ENCODE data around the gene SLC9A9. TPM values are rescaled to one million over a fixed set of nuclear protein-coding genes. Genes with fewer than 3 reads are reported as not detected.

The SLC9A9 gene
- total and polyA plus RNA-seq, 4 donors = 3.3 to 15.0 (median 6.1) TPM

DNA sequence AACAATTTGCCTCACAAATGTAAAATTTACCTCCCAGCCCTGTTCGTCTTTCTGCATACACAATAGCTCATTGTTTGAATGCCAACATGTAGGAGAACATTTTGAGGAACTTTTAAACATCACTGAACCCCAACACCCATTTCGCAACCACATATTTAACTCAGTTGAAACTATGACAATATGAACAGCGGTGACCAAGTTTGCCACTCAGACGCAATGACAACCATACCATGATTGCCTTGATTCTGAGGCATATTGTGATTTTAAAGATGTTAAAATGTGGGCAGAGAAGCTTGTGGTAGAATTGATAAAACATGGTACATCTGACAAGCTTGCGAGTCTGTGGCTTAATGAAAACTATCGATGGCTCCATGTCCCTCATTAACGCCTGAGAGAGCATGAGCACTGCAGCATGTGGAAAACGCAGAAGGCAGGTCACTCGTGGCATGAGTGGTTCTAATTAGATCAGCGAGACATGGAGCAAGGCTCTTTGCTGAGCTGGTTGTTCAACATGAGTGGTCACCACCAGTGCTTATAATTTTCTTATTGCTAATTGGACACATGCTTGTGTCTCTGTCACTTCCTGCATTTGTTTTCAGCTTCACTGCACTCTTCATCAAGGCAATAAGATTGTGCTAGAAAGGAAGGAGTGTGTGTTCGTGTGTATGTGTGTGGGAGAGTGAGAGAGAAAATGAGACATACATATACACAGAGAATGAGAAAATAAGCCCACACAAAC is 611.9 kb downstream of the SLC9A9 start:
- H3K27me3 ChIP-seq (ENCODE audit: control insufficient read depth in 4 of 4, insufficient read depth in 4 of 4, low read length in 3 of 4) = no peaks in the 10 kb centered on the region
- TF ChIP-seq JUND (IDR thresholded peaks at IDR 0.05) (no peak), HNF4G (IDR thresholded peaks at IDR 0.05) (no peak), FOXA2 (IDR thresholded peaks at IDR 0.05) (no peak), RXRA (IDR thresholded peaks at IDR 0.05) (no peak), RAD21 (IDR thresholded peaks at IDR 0.05) (no peak), TAF1 (conservative IDR thresholded peaks at IDR 0.05) (no peak), YY1 (IDR thresholded peaks at IDR 0.05) (no peak), GABPA (IDR thresholded peaks at IDR 0.05 in 1 of 2, conservative IDR thresholded peaks at IDR 0.05 in 1 of 2) (no peak), NR2F2 (IDR thresholded peaks at IDR 0.05) (no peak), FOXA1 (IDR thresholded peaks at IDR 0.05) (no peak), HNF4A (conservative IDR thresholded peaks at IDR 0.05) (no peak), SP1 (IDR thresholded peaks at IDR 0.05) (no peak)
- TF ChIP-seq, protein P1, sequence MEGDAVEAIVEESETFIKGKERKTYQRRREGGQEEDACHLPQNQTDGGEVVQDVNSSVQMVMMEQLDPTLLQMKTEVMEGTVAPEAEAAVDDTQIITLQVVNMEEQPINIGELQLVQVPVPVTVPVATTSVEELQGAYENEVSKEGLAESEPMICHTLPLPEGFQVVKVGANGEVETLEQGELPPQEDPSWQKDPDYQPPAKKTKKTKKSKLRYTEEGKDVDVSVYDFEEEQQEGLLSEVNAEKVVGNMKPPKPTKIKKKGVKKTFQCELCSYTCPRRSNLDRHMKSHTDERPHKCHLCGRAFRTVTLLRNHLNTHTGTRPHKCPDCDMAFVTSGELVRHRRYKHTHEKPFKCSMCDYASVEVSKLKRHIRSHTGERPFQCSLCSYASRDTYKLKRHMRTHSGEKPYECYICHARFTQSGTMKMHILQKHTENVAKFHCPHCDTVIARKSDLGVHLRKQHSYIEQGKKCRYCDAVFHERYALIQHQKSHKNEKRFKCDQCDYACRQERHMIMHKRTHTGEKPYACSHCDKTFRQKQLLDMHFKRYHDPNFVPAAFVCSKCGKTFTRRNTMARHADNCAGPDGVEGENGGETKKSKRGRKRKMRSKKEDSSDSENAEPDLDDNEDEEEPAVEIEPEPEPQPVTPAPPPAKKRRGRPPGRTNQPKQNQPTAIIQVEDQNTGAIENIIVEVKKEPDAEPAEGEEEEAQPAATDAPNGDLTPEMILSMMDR (IDR thresholded peaks at IDR 0.05; ENCODE audit: low read depth, low read length, missing input control) = no peak
- TF ChIP-seq, protein P2, sequence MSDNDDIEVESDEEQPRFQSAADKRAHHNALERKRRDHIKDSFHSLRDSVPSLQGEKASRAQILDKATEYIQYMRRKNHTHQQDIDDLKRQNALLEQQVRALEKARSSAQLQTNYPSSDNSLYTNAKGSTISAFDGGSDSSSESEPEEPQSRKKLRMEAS (IDR thresholded peaks at IDR 0.05) = no peak
- TF ChIP-seq, protein P3, sequence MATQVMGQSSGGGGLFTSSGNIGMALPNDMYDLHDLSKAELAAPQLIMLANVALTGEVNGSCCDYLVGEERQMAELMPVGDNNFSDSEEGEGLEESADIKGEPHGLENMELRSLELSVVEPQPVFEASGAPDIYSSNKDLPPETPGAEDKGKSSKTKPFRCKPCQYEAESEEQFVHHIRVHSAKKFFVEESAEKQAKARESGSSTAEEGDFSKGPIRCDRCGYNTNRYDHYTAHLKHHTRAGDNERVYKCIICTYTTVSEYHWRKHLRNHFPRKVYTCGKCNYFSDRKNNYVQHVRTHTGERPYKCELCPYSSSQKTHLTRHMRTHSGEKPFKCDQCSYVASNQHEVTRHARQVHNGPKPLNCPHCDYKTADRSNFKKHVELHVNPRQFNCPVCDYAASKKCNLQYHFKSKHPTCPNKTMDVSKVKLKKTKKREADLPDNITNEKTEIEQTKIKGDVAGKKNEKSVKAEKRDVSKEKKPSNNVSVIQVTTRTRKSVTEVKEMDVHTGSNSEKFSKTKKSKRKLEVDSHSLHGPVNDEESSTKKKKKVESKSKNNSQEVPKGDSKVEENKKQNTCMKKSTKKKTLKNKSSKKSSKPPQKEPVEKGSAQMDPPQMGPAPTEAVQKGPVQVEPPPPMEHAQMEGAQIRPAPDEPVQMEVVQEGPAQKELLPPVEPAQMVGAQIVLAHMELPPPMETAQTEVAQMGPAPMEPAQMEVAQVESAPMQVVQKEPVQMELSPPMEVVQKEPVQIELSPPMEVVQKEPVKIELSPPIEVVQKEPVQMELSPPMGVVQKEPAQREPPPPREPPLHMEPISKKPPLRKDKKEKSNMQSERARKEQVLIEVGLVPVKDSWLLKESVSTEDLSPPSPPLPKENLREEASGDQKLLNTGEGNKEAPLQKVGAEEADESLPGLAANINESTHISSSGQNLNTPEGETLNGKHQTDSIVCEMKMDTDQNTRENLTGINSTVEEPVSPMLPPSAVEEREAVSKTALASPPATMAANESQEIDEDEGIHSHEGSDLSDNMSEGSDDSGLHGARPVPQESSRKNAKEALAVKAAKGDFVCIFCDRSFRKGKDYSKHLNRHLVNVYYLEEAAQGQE (IDR thresholded peaks at IDR 0.05) = no peak
- TF ChIP-seq, protein P4, sequence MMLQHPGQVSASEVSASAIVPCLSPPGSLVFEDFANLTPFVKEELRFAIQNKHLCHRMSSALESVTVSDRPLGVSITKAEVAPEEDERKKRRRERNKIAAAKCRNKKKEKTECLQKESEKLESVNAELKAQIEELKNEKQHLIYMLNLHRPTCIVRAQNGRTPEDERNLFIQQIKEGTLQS (IDR thresholded peaks at IDR 0.05) = no peak
- no peak overlapping the region for H3K9ac ChIP-seq (ENCODE audit: low read depth in 1 of 2, low read length in 2 of 2)
- 85% methylated on average over 11 of the region's 11 CpGs for WGBS
- H3K4me1 ChIP-seq (ENCODE audit: control insufficient read depth in 4 of 4, insufficient read depth in 4 of 4, low read length in 3 of 4) = no peaks in the 10 kb centered on the region
- no peak overlapping the region for H3K27ac ChIP-seq (ENCODE audit: low read depth in 1 of 2, low read length in 2 of 2)
- H3K9me3 ChIP-seq (ENCODE audit: control insufficient read depth in 4 of 4, low read length in 3 of 4) = peaks cover 0 to 3% (median under 1%) of the 10 kb centered on the region in 4 donors
- DNase-seq (ENCODE audit: low spot score) = no peak
- no peaks in the 10 kb centered on the region for H3K36me3 ChIP-seq (ENCODE audit: control insufficient read depth in 4 of 4, insufficient read depth in 3 of 4, low read depth in 1 of 4, low read length in 3 of 4)
- no peak overlapping the region for H3K4me3 ChIP-seq (ENCODE audit: low read depth in 1 of 3, low read length in 3 of 3)

DNA sequence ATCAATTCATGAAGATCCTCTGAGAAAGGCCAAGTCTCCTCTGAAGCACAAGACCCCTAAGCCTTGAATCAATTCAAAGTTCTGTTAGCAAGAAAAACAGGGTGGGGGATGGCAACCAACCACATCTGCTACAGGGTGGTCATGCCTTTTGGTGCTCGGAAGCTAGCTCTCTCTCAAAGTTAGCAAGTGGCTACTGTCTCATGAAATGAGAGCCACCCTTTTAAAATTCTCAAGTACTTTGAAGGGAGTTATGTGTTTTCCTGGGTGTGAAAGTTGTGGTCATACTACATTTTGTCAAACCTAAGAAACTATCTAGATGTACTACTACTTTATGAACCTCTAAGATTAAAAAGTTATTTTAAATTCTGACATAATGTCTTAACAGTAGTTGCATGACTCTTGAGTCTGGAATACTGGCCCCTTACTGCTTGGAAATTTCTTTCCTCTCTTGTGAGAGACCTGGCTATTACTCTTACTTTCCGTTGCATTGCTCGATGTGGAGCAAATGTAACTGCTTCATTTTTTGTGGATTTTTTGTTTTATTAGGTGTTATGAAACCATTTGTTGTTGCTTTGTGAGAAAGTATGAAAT is 612.6 kb downstream of the SLC9A9 start:
- peaks cover 0 to 3% (median under 1%) of the 10 kb centered on the region in 4 donors for H3K9me3 ChIP-seq (ENCODE audit: control insufficient read depth in 4 of 4, low read length in 3 of 4)
- H3K4me1 ChIP-seq (ENCODE audit: control insufficient read depth in 4 of 4, insufficient read depth in 4 of 4, low read length in 3 of 4) = no peaks in the 10 kb centered on the region
- no peaks in the 10 kb centered on the region for H3K36me3 ChIP-seq (ENCODE audit: control insufficient read depth in 4 of 4, insufficient read depth in 3 of 4, low read depth in 1 of 4, low read length in 3 of 4)
- H3K27me3 ChIP-seq (ENCODE audit: control insufficient read depth in 4 of 4, insufficient read depth in 4 of 4, low read length in 3 of 4) = no peaks in the 10 kb centered on the region
- DNase-seq (ENCODE audit: low spot score) = no peak
- no peak overlapping the region for H3K27ac ChIP-seq (ENCODE audit: low read depth in 1 of 2, low read length in 2 of 2)
- 88% methylated on average over 3 of the region's 3 CpGs for WGBS
- H3K9ac ChIP-seq (ENCODE audit: low read depth in 1 of 2, low read length in 2 of 2) = no peak overlapping the region
- no peak overlapping the region for H3K4me3 ChIP-seq (ENCODE audit: low read depth in 1 of 3, low read length in 3 of 3)
- TF ChIP-seq, protein P2 (IDR thresholded peaks at IDR 0.05) = no peak
- TF ChIP-seq, protein P5, sequence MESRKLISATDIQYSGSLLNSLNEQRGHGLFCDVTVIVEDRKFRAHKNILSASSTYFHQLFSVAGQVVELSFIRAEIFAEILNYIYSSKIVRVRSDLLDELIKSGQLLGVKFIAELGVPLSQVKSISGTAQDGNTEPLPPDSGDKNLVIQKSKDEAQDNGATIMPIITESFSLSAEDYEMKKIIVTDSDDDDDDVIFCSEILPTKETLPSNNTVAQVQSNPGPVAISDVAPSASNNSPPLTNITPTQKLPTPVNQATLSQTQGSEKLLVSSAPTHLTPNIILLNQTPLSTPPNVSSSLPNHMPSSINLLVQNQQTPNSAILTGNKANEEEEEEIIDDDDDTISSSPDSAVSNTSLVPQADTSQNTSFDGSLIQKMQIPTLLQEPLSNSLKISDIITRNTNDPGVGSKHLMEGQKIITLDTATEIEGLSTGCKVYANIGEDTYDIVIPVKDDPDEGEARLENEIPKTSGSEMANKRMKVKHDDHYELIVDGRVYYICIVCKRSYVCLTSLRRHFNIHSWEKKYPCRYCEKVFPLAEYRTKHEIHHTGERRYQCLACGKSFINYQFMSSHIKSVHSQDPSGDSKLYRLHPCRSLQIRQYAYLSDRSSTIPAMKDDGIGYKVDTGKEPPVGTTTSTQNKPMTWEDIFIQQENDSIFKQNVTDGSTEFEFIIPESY (IDR thresholded peaks at IDR 0.05) = no peak
- TF ChIP-seq GABPA (IDR thresholded peaks at IDR 0.05 in 1 of 2, conservative IDR thresholded peaks at IDR 0.05 in 1 of 2) = no peak
- TF ChIP-seq TAF1 (conservative IDR thresholded peaks at IDR 0.05) = no peak
- no peak for TF ChIP-seq YY1 (IDR thresholded peaks at IDR 0.05)
- no peak for TF ChIP-seq RXRA (IDR thresholded peaks at IDR 0.05)
- TF ChIP-seq HNF4G (IDR thresholded peaks at IDR 0.05) = no peak
- TF ChIP-seq, protein P3 (IDR thresholded peaks at IDR 0.05) = no peak
- no peak for TF ChIP-seq SP1 (IDR thresholded peaks at IDR 0.05)
- TF ChIP-seq FOXA1 (IDR thresholded peaks at IDR 0.05) = no peak
- no peak for TF ChIP-seq HNF4A (conservative IDR thresholded peaks at IDR 0.05)
